CD4-positive, alpha-beta T cell (primary cell): ENCODE measurements around the gene LZTFL1. TPM values are rescaled to one million over a fixed set of nuclear protein-coding genes. Genes with fewer than 3 reads are reported as not detected.

ENCODE experiments used
- ATAC-seq: fragments of 200-7000 bp; cut with Tn5 transposase; one replicate; pipeline ENCODE4 v1.10.0; 2022; ENCODE audit warnings: mild to moderate bottlenecking; ENCODE audit not compliant: poor library complexity
- CTCF ChIA-PET: fragments of 350-600 bp; sonication (Branson Sonifier 250); formaldehyde crosslinking; loops from one replicate; lab custom pipeline; 2021; ENCODE audit warnings: antibody characterized with exemption, inconsistent platforms; lab: Charles Lee
- POLR2A ChIA-PET: fragments of 350-600 bp; sonication (Branson Sonifier 250); formaldehyde crosslinking; loops from one replicate; lab custom pipeline; 2021; ENCODE audit warnings: antibody characterized with exemption, inconsistent platforms; lab: Charles Lee
- DNase-seq, 14 experiments: peaks; one replicate each; pipeline ENCODE4 v3.0.0-alpha.2; 2013 to 2020; ENCODE audit warnings: mixed read lengths in 2 of 14
- H3K27ac ChIP-seq, 2 donors: one replicate each; pipeline versions ENCODE4 v1.5.1 to v1.7.0; 2013; ENCODE audit warnings: low read length in 2 of 2, low read depth in 1 of 2, mild to moderate bottlenecking in 1 of 2
- H3K27me3 ChIP-seq, 2 experiments: 1 replicate in 1 of 2; 2 replicates in 1 of 2; pipeline versions ENCODE4 v1.6.1 to v1.7.0; 2013; ENCODE audit warnings: low read length in 2 of 2, control low read depth in 1 of 2, mild to moderate bottlenecking in 1 of 2, moderate library complexity in 1 of 2; ENCODE audit not compliant: insufficient read depth in 2 of 2, control insufficient read depth in 1 of 2
- H3K36me3 ChIP-seq: one replicate; pipeline ENCODE4 v1.6.1; 2013; ENCODE audit warnings: low read length, control low read depth; ENCODE audit not compliant: insufficient read depth
- H3K4me1 ChIP-seq: one replicate; pipeline ENCODE4 v1.6.1; 2013; ENCODE audit warnings: low read length, control low read depth; ENCODE audit not compliant: insufficient read depth
- H3K4me3 ChIP-seq: one replicate; pipeline ENCODE4 v1.5.1; 2013; ENCODE audit warnings: mild to moderate bottlenecking, low read length, moderate library complexity
- H3K9me3 ChIP-seq, 2 experiments: 1 replicate in 1 of 2; 2 replicates in 1 of 2; pipeline versions ENCODE4 v1.6.1 to v1.7.0; 2013; ENCODE audit warnings: low read length in 2 of 2, mild to moderate bottlenecking in 2 of 2, control low read depth in 1 of 2, moderate library complexity in 1 of 2; ENCODE audit not compliant: control insufficient read depth in 1 of 2, insufficient read depth in 1 of 2
- H3K27ac Mint-ChIP-seq: one replicate; pipeline ENCODE4 v1.8.0; 2020; ENCODE audit warnings: mixed read lengths
- H3K27me3 Mint-ChIP-seq: one replicate; pipeline ENCODE4 v1.8.0; 2021; ENCODE audit warnings: mixed read lengths
- H3K36me3 Mint-ChIP-seq: one replicate; pipeline ENCODE4 v1.8.0; 2021; ENCODE audit warnings: low read depth, mixed read lengths
- H3K4me1 Mint-ChIP-seq: one replicate; pipeline ENCODE4 v1.8.0; 2021; ENCODE audit warnings: low read depth, mixed read lengths
- H3K4me3 Mint-ChIP-seq: one replicate; pipeline ENCODE4 v1.8.0; 2020; ENCODE audit warnings: mild to moderate bottlenecking, mixed read lengths
- H3K9me3 Mint-ChIP-seq: one replicate; pipeline ENCODE4 v1.8.0; 2020; ENCODE audit warnings: mixed read lengths
- intact Hi-C, 2 experiments: fragments of 100-400 bp; cut with DNase I in 1 of 2; cut with micrococcal nuclease in 1 of 2; formaldehyde crosslinking; loops; one replicate each; pipeline versions ENCODE4 v1.15.1 to v1.9.0; 2023 to 2025; cut with DNase I, micrococcal nuclease
- total RNA-seq, 174 experiments: library from RNA in 2 of 174; stranded (reverse) in 2 of 174; gene quantifications; one replicate each; pipeline ENCODE4 v1.2.3 and lab custom pipeline; 2021 to 2026
- TF ChIP-seq, protein P1 (sequence below): fragments of 200-600 bp; IDR thresholded peaks from one replicate; pipeline ENCODE4 v1.8.0; 2022; ENCODE audit warnings: antibody characterized with exemption, mild to moderate bottlenecking

Gene LZTFL1
- total RNA-seq, 2 experiments from 2014 or later: 9.6 to 10.0 TPM

DNA sequence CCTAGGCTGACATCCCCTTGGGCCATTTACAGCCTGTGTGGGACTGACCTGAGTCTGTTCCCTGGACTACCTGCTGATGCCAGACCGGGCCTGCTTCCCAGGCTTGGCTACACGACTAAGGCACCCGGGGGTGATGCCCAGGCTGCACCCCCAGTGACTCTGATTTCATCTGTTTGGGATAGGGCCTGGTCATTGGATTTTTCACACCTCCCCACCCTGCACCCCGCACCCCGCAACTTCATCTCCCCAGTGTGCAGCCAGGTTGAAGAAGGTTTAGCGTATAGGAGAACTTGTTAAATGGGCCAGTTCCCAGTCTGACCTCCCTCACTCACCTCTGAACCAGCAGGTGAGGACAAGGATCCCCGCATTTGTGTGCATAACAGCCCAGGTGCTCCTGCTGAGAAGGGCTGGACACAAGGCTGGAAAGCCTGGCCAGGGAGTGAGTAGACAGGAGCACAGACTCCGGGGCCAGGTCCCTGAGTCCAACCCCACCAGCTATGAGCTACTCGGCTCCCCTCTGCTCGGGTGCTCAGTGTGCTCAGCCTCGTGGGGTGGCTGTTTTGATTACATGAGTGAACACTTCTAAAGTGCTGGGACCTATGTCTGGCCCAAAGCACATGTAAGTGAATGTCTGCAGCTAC lies 64.1 kb downstream of the LZTFL1 start:
- DNase-seq (no peak), ATAC-seq (no peak)
- Histone ChIP-seq H3K4me1 (peaks cover 3% of the 10 kb centered on the region), H3K36me3 (no peaks in the 10 kb centered on the region), H3K27me3 (peaks cover 0 to 2% of the 10 kb centered on the region in 2 experiments), H3K9me3 (no peaks in the 10 kb centered on the region), H3K4me3 (no peak overlapping the region), H3K27ac (no peak overlapping the region)
- no peaks in the 10 kb centered on the region for H3K27me3 Mint-ChIP-seq
- H3K27ac Mint-ChIP-seq: no peak overlapping the region
- CTCF ChIA-PET: no interaction called here
- POLR2A ChIA-PET: no interaction called here
- H3K4me1 Mint-ChIP-seq: peaks cover 7% of the 10 kb centered on the region
- H3K36me3 Mint-ChIP-seq: no peaks in the 10 kb centered on the region
- no peak overlapping the region for H3K4me3 Mint-ChIP-seq
- intact Hi-C loops: no loop called here
- TF ChIP-seq, protein P1, sequence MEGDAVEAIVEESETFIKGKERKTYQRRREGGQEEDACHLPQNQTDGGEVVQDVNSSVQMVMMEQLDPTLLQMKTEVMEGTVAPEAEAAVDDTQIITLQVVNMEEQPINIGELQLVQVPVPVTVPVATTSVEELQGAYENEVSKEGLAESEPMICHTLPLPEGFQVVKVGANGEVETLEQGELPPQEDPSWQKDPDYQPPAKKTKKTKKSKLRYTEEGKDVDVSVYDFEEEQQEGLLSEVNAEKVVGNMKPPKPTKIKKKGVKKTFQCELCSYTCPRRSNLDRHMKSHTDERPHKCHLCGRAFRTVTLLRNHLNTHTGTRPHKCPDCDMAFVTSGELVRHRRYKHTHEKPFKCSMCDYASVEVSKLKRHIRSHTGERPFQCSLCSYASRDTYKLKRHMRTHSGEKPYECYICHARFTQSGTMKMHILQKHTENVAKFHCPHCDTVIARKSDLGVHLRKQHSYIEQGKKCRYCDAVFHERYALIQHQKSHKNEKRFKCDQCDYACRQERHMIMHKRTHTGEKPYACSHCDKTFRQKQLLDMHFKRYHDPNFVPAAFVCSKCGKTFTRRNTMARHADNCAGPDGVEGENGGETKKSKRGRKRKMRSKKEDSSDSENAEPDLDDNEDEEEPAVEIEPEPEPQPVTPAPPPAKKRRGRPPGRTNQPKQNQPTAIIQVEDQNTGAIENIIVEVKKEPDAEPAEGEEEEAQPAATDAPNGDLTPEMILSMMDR: no peak
- H3K9me3 Mint-ChIP-seq: no peaks in the 10 kb centered on the region

DNA sequence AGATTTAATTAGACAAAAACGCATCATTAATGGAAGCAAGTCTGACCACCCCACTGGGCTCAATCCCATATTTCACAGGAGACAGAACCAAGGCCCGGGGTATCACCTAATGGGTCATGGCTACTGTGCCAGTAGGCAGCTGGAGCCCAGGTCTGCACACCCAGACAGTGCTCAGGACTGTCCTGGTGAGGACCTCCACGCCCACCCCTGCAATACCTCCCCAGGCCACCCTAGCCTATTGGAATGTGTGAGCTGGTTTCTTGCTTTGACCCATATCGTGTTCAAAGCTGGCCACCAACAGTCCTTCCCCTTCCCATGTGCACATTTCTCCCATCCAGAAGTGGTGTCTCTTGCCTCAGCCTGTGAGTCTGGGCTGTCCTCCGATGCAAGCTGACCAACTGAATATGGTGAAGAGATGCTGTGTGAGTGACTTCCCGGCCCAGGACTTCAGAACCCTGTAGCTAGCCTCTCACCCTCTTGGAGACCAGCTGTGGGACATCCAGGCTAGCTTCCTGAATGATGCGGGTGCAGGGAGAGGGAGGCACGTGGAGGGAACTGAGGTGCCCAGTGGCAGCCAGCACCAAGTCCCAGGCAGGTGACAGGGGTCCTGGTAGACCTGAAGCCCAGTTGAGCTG lies 64.7 kb downstream of the LZTFL1 start:
- POLR2A ChIA-PET: no interaction called here
- no peaks in the 10 kb centered on the region for H3K9me3 Mint-ChIP-seq

DNA sequence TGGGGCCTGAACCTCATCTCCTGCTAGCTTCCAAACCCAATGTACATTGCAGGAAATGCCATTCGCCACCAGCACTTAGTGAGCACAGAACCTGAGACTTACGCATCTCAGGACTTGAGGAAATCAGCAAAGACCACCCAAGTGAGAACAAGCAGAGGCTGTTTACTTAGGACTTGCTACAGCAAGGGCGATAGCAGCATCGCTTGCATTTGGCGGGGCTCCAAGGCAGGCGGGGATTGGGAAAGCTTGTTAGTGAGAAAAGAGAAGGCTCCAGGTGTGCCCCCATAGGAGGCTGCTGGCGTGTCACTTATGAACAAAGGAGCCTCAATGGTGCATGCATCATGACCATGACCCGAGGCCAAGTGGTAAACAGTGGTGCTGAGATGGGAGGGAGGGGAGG lies 65.3 kb downstream of the LZTFL1 start:
- no peak overlapping the region for H3K4me3 ChIP-seq
- CTCF ChIA-PET: no interaction called here

More for the DNA sequence above, 64.7 kb downstream of the LZTFL1 start:
- Mint-ChIP-seq H3K4me3 (no peak overlapping the region), H3K27ac (no peak overlapping the region), H3K27me3 (no peaks in the 10 kb centered on the region), H3K36me3 (no peaks in the 10 kb centered on the region), H3K4me1 (peaks cover 12% of the 10 kb centered on the region)
- peaks cover 9% of the 10 kb centered on the region for H3K4me1 ChIP-seq
- no peak overlapping the region for H3K27ac ChIP-seq
- no peak overlapping the region for H3K4me3 ChIP-seq
- intact Hi-C loops: no loop called here
- no peaks in the 10 kb centered on the region for H3K36me3 ChIP-seq
- H3K9me3 ChIP-seq: no peaks in the 10 kb centered on the region
- CTCF ChIA-PET: no interaction called here
- TF ChIP-seq, protein P1: no peak
- H3K27me3 ChIP-seq: peaks cover 0 to 2% of the 10 kb centered on the region in 2 experiments
- ATAC-seq (no peak), DNase-seq (no peak)

More for the DNA sequence above, 65.3 kb downstream of the LZTFL1 start:
- no peak for DNase-seq
- H3K9me3 Mint-ChIP-seq: no peaks in the 10 kb centered on the region
- H3K4me3 Mint-ChIP-seq: no peak overlapping the region
- no peaks in the 10 kb centered on the region for H3K27me3 Mint-ChIP-seq
- no peak overlapping the region for H3K27ac Mint-ChIP-seq
- intact Hi-C loops: no loop called here
- no peak for ATAC-seq
- Histone ChIP-seq H3K4me1 (peaks cover 10% of the 10 kb centered on the region), H3K27me3 (peaks cover 0 to 2% of the 10 kb centered on the region in 2 experiments), H3K9me3 (no peaks in the 10 kb centered on the region), H3K27ac (no peak overlapping the region), H3K36me3 (no peaks in the 10 kb centered on the region)
- TF ChIP-seq, protein P1: no peak
- no peaks in the 10 kb centered on the region for H3K36me3 Mint-ChIP-seq
- H3K4me1 Mint-ChIP-seq: peaks cover 17% of the 10 kb centered on the region
- POLR2A ChIA-PET: no interaction called here
